H9 (cell line): ENCODE measurements around the gene TRIM37. TPM values are rescaled to one million over a fixed set of nuclear protein-coding genes. Genes with fewer than 3 reads are reported as not detected.
"Not testable (repeated sequence)": the region's sequence is repeated elsewhere in the genome, so short reads cannot be mapped to it uniquely, and the experiment has no call there.

Experiments
- DNase-seq: peaks from one replicate; pipeline ENCODE4 v3.0.0-alpha.2; 2017
- H2AFZ ChIP-seq: one replicate; pipeline ENCODE4 v1.6.1; 2013; ENCODE audit warnings: mild to moderate bottlenecking, low read length, control low read depth, moderate library complexity
- H2AK5ac ChIP-seq: 2 replicates; pipeline ENCODE4 v1.6.1; 2013; ENCODE audit warnings: low read length, control low read depth, mixed read lengths; ENCODE audit not compliant: insufficient read length
- H2BK120ac ChIP-seq: one replicate; pipeline ENCODE4 v1.6.1; 2013; ENCODE audit warnings: low read depth, mild to moderate bottlenecking, low read length, control low read depth, inconsistent platforms; ENCODE audit not compliant: poor library complexity, severe bottlenecking
- H2BK12ac ChIP-seq: 2 replicates; pipeline ENCODE4 v1.6.1; 2013; ENCODE audit warnings: low read length, control low read depth, mixed read lengths, low read depth; ENCODE audit not compliant: insufficient read length
- H2BK15ac ChIP-seq: 2 replicates; pipeline ENCODE4 v1.6.1; 2013; ENCODE audit warnings: low read depth, low read length, control low read depth
- H2BK20ac ChIP-seq: one replicate; pipeline ENCODE4 v1.6.1; 2013; ENCODE audit warnings: low read depth, mild to moderate bottlenecking, low read length, control low read depth, inconsistent platforms; ENCODE audit not compliant: poor library complexity, severe bottlenecking
- H2BK5ac ChIP-seq: 2 replicates; pipeline ENCODE4 v1.6.1; 2013; ENCODE audit warnings: low read length, control low read depth, mixed read lengths; ENCODE audit not compliant: insufficient read length
- H3K14ac ChIP-seq: 2 replicates; pipeline ENCODE4 v1.6.1; 2013; ENCODE audit warnings: low read length, control low read depth; ENCODE audit not compliant: insufficient read depth
- H3K18ac ChIP-seq: 2 replicates; pipeline ENCODE4 v1.6.1; 2013; ENCODE audit warnings: low read depth, mild to moderate bottlenecking, mixed read lengths, low read length, control low read depth; ENCODE audit not compliant: insufficient read length
- H3K23ac ChIP-seq: 2 replicates; pipeline ENCODE4 v1.6.1; 2013; ENCODE audit warnings: low read length, control low read depth, mixed read lengths, low read depth; ENCODE audit not compliant: insufficient read length
- H3K23me2 ChIP-seq: 2 replicates; pipeline ENCODE4 v1.6.1; 2013; ENCODE audit warnings: low read depth, mild to moderate bottlenecking, mixed read lengths, low read length, control low read depth; ENCODE audit not compliant: insufficient read length, poor library complexity, severe bottlenecking
- H3K27ac ChIP-seq: 2 replicates; pipeline ENCODE4 v1.5.1; 2013; ENCODE audit warnings: low read length, control low read depth, mixed read lengths, low read depth; ENCODE audit not compliant: insufficient read length
- H3K27me3 ChIP-seq: 2 replicates; pipeline ENCODE4 v1.6.1; 2013; ENCODE audit warnings: low read length, control low read depth, inconsistent platforms; ENCODE audit not compliant: insufficient read depth
- H3K4ac ChIP-seq: 2 replicates; pipeline ENCODE4 v1.6.1; 2013; ENCODE audit warnings: low read depth, mild to moderate bottlenecking, control low read depth, inconsistent platforms, low read length, moderate library complexity
- H3K4me1 ChIP-seq: 2 replicates; pipeline ENCODE4 v1.6.1; 2013; ENCODE audit warnings: low read length, control low read depth, inconsistent platforms; ENCODE audit not compliant: insufficient read depth
- H3K4me2 ChIP-seq: 2 replicates; pipeline ENCODE4 v1.6.1; 2013; ENCODE audit warnings: low read length, control low read depth, mixed read lengths; ENCODE audit not compliant: insufficient read length, insufficient read depth
- H3K56ac ChIP-seq: 2 replicates; pipeline ENCODE4 v1.6.1; 2013; ENCODE audit warnings: low read depth, mild to moderate bottlenecking, mixed read lengths, low read length, control low read depth; ENCODE audit not compliant: insufficient read length
- H3K79me1 ChIP-seq: 2 replicates; pipeline ENCODE4 v1.6.1; 2013; ENCODE audit warnings: low read depth, mild to moderate bottlenecking, moderate library complexity, low read length, control low read depth, inconsistent platforms; ENCODE audit not compliant: insufficient read depth, poor library complexity, severe bottlenecking
- H3K79me2 ChIP-seq: 2 replicates; pipeline ENCODE4 v1.6.1; 2013; ENCODE audit warnings: low read length, control low read depth, inconsistent platforms; ENCODE audit not compliant: insufficient read depth
- H3K9ac ChIP-seq: 2 replicates; pipeline ENCODE4 v1.6.1; 2013; ENCODE audit warnings: low read length, control low read depth, mixed read lengths; ENCODE audit not compliant: insufficient read length; ENCODE audit errors: extremely low read depth
- H3K9me3 ChIP-seq: one replicate; pipeline ENCODE4 v1.6.1; 2013; ENCODE audit warnings: low read depth, low read length, inconsistent platforms; ENCODE audit not compliant: control insufficient read depth
- H3T11ph ChIP-seq: one replicate; pipeline ENCODE4 v1.6.1; 2013; ENCODE audit warnings: mild to moderate bottlenecking, low read length, control low read depth, inconsistent platforms
- H4K20me1 ChIP-seq: one replicate; pipeline ENCODE4 v1.6.1; 2013; ENCODE audit not compliant: control insufficient read depth, insufficient read length, insufficient read depth
- H4K5ac ChIP-seq: 2 replicates; pipeline ENCODE4 v1.6.1; 2013; ENCODE audit warnings: low read depth, mild to moderate bottlenecking, mixed read lengths, low read length, control low read depth; ENCODE audit not compliant: insufficient read length
- H4K8ac ChIP-seq: replicated peaks from 2 replicates; pipeline ENCODE4 v1.6.1; 2013; ENCODE audit warnings: low read length, control low read depth, mixed read lengths, low read depth; ENCODE audit not compliant: insufficient read length
- H4K91ac ChIP-seq: 2 replicates; pipeline ENCODE4 v1.6.1; 2013; ENCODE audit warnings: low read depth, mild to moderate bottlenecking, moderate library complexity, mixed read lengths, low read length, control low read depth; ENCODE audit not compliant: insufficient read length
- H3K27ac Mint-ChIP-seq, 3 experiments: 2 replicates in 2 of 3; 3 replicates in 1 of 3; pipeline ENCODE4 v1.8.0; 2020 to 2021; ENCODE audit warnings: mixed read lengths in 3 of 3, mild to moderate bottlenecking in 1 of 3, moderate library complexity in 1 of 3
- H3K27me3 Mint-ChIP-seq: 2 replicates; pipeline ENCODE4 v1.8.0; 2021; ENCODE audit warnings: low read depth, mild to moderate bottlenecking, moderate library complexity, mixed read lengths
- H3K36me3 Mint-ChIP-seq, 3 experiments: 2 replicates in 2 of 3; 3 replicates in 1 of 3; pipeline ENCODE4 v1.8.0; 2020 to 2021; ENCODE audit warnings: low read depth in 3 of 3, mixed read lengths in 3 of 3; ENCODE audit not compliant: insufficient read depth in 1 of 3
- H3K4me1 Mint-ChIP-seq, 2 experiments: 2 replicates each; pipeline ENCODE4 v1.8.0; 2020; ENCODE audit warnings: mixed read lengths in 2 of 2
- H3K4me3 Mint-ChIP-seq, 2 experiments: 2 replicates in 1 of 2; 3 replicates in 1 of 2; pipeline ENCODE4 v1.8.0; 2020 to 2021; ENCODE audit warnings: mild to moderate bottlenecking in 2 of 2, mixed read lengths in 2 of 2, moderate library complexity in 1 of 2
- H3K9me3 Mint-ChIP-seq, 2 experiments: 2 replicates in 1 of 2; 3 replicates in 1 of 2; pipeline ENCODE4 v1.8.0; 2020; ENCODE audit warnings: mild to moderate bottlenecking in 2 of 2, mixed read lengths in 2 of 2, moderate library complexity in 1 of 2
- CTCF ChIP-seq: fragments of 200-600 bp; sonication (generic); conservative IDR thresholded peaks from 3 replicates; pipeline ENCODE4 v1.8.0; 2021; ENCODE audit warnings: antibody characterized with exemption, mild to moderate bottlenecking
- WGBS: extraction: QIAGEN DNeasy Blood & Tissue Kit; methylation state at CpG from one replicate; pipeline ENCODE4 v1.1.7; 2013; ENCODE audit warnings: missing lambda C conversion rate, low lambda C conversion rate, mixed read lengths; ENCODE audit not compliant: insufficient read length; ENCODE audit errors: extremely low coverage; 5-methylcytosine and 5-hydroxymethylcytosine counted together
- total RNA-seq: library from RNA; stranded (reverse); gene quantifications from 2 replicates; pipeline ENCODE4 v1.2.1, GENCODE V29; 2021

TRIM37 gene
- total RNA-seq, 1 experiment from 2014 or later, result 52.1 TPM

- H3K56ac ChIP-seq, result no peak overlapping the region
- Mint-ChIP-seq H3K27ac (0 out of 7 replicates have a peak overlapping the region, but pooled peaks of 1 of the 3 experiments have one; percentile 45), H3K4me1 (peaks cover 0 to 4% of the 10 kb centered on the region in 2 experiments; a peak in 1 of 4 replicates), H3K36me3 (peaks cover 0 to 19% (median 16%) of the 10 kb centered on the region in 3 experiments; a peak in 5 of 7 replicates), H3K27me3 (no peaks in the 10 kb centered on the region), H3K4me3 (no peak overlapping the region), H3K9me3 (no peaks in the 10 kb centered on the region)
- DNase-seq, result no peak
- no peak overlapping the region for H3K23ac ChIP-seq
- H2AFZ ChIP-seq, result no peak overlapping the region
- H3K4me2 ChIP-seq, result no peak overlapping the region
- peaks cover 9% of the 10 kb centered on the region; the same call in 1 of the 2 replicates for H3K79me2 ChIP-seq
- no peak overlapping the region for H2BK20ac ChIP-seq
- no peak overlapping the region for H3T11ph ChIP-seq
- H3K18ac ChIP-seq, result no peak overlapping the region
- H3K23me2 ChIP-seq, result no peaks in the 10 kb centered on the region
- H4K91ac ChIP-seq, result no peak overlapping the region
- no peaks in the 10 kb centered on the region for H3K9me3 ChIP-seq
- no peak overlapping the region for H2BK120ac ChIP-seq
- H4K20me1 ChIP-seq, result no peaks in the 10 kb centered on the region
- H3K27me3 ChIP-seq, result no peaks in the 10 kb centered on the region; the same call in 1 of the 2 replicates
- H2BK5ac ChIP-seq, result no peak overlapping the region
- no peak overlapping the region for H2AK5ac ChIP-seq
- H3K27ac ChIP-seq, result no peak overlapping the region
- no peak overlapping the region for H3K4ac ChIP-seq
- peaks cover 15% of the 10 kb centered on the region for H3K79me1 ChIP-seq
- H4K8ac ChIP-seq, result no peak overlapping the region
- H2BK12ac ChIP-seq, result no peak overlapping the region
- no CpG with 5 or more reads among the region's 4 CpGs for WGBS
- H2BK15ac ChIP-seq, result no peak overlapping the region
- no peak overlapping the region for H3K14ac ChIP-seq
- H4K5ac ChIP-seq, result no peak overlapping the region
- H3K9ac ChIP-seq, result no peak overlapping the region
- H3K4me1 ChIP-seq, result no peaks in the 10 kb centered on the region
- TF ChIP-seq CTCF, result no peak
Measured at GRCh38 chr17:59139939-59140338, 33.3 kb upstream of the TRIM37 start.

GRCh38 chr17:59138339-59138738, 31.7 kb upstream of the TRIM37 start:
- H3K9me3 ChIP-seq, H3K79me2 ChIP-seq, H3K4me2 ChIP-seq, H3K36me3 Mint-ChIP-seq, H2BK20ac ChIP-seq, H3K4me1 Mint-ChIP-seq, H2BK12ac ChIP-seq, H3K4me1 ChIP-seq, H3K4ac ChIP-seq, H3K27me3 ChIP-seq, H2AK5ac ChIP-seq, H2BK5ac ChIP-seq, H3K27me3 Mint-ChIP-seq, H2BK120ac ChIP-seq, H3K9ac ChIP-seq, H2BK15ac ChIP-seq, H3K4me3 Mint-ChIP-seq, H3K18ac ChIP-seq, H4K5ac ChIP-seq, H4K8ac ChIP-seq, H3T11ph ChIP-seq, H3K23ac ChIP-seq, H4K91ac ChIP-seq, H3K27ac ChIP-seq, DNase-seq, H3K56ac ChIP-seq, H3K14ac ChIP-seq, H4K20me1 ChIP-seq, H2AFZ ChIP-seq, H3K23me2 ChIP-seq, H3K9me3 Mint-ChIP-seq: not testable (repeated sequence)
- H3K27ac Mint-ChIP-seq, result peak overlapping the region in 2 of 3 experiments; percentile 60 to 62; a peak in 1 of 7 replicates
- no CpG with 5 or more reads among the region's 10 CpGs for WGBS
- peaks cover 16% of the 10 kb centered on the region for H3K79me1 ChIP-seq
